ENCODE data around the gene TMPRSS4.
A peak's percentile ranks its signal among the peaks of the same experiment; 100 is the strongest.

Gene TMPRSS4

GRCh38 chr11:118143661-118144185, 66.8 kb downstream of the TMPRSS4 start:
- Mint-ChIP-seq H3K4me1 (peaks cover 11% of the 10 kb centered on the region), H3K4me3 (no peak overlapping the region), H3K27ac (no peak overlapping the region), H3K36me3 (no peaks in the 10 kb centered on the region), H3K9me3 (no peaks in the 10 kb centered on the region)
- ATAC-seq (no peak), DNase-seq (ENCODE audit: low spot score in 2 of 2) (no peak)

- peak overlapping the region; percentile 76 for H3K4me3 Mint-ChIP-seq
- ATAC-seq (no peak), DNase-seq (ENCODE audit: low spot score in 2 of 2) (no peak)
- no peaks in the 10 kb centered on the region for H3K9me3 Mint-ChIP-seq
- peak overlapping the region; percentile 11 for H3K27ac Mint-ChIP-seq
- H3K36me3 Mint-ChIP-seq, result no peaks in the 10 kb centered on the region
- peaks cover 11% of the 10 kb centered on the region for H3K4me1 Mint-ChIP-seq
Observed at GRCh38 chr11:118144301-118145268, 67.7 kb downstream of the TMPRSS4 start.

GRCh38 chr11:118145285-118146227, 68.7 kb downstream of the TMPRSS4 start:
- DNase-seq (ENCODE audit: low spot score in 2 of 2), result peak; percentile 86 to 94
- Mint-ChIP-seq H3K9me3 (no peaks in the 10 kb centered on the region), H3K4me3 (peak overlapping the region; percentile 76), H3K27ac (no peak overlapping the region), H3K36me3 (no peaks in the 10 kb centered on the region), H3K4me1 (peaks cover 11% of the 10 kb centered on the region)
- peak; percentile 94 for ATAC-seq

- H3K36me3 Mint-ChIP-seq, result no peaks in the 10 kb centered on the region
- H3K27ac Mint-ChIP-seq, result no peak overlapping the region
- ATAC-seq (no peak), DNase-seq (ENCODE audit: low spot score in 2 of 2) (no peak)
- H3K4me1 Mint-ChIP-seq, result peaks cover 11% of the 10 kb centered on the region
- H3K4me3 Mint-ChIP-seq, result peak overlapping the region; percentile 76
- no peaks in the 10 kb centered on the region for H3K9me3 Mint-ChIP-seq
Observed at GRCh38 chr11:118146554-118146953, 69.7 kb downstream of the TMPRSS4 start.

- Mint-ChIP-seq H3K4me1 (peaks cover 11% of the 10 kb centered on the region), H3K27ac (no peak overlapping the region), H3K4me3 (no peak overlapping the region), H3K36me3 (no peaks in the 10 kb centered on the region), H3K9me3 (no peaks in the 10 kb centered on the region)
- no peak for ATAC-seq
- DNase-seq (ENCODE audit: low spot score in 2 of 2), result no peak
Observed at GRCh38 chr11:118147502-118147901, 70.6 kb downstream of the TMPRSS4 start.

- Mint-ChIP-seq H3K9me3 (no peaks in the 10 kb centered on the region), H3K36me3 (no peaks in the 10 kb centered on the region), H3K4me1 (peaks cover 6% of the 10 kb centered on the region), H3K27ac (no peak overlapping the region), H3K4me3 (no peak overlapping the region)
- ATAC-seq (no peak), DNase-seq (ENCODE audit: low spot score in 2 of 2) (no peak)
Observed at GRCh38 chr11:118148240-118148639, 71.4 kb downstream of the TMPRSS4 start.

- ATAC-seq, result no peak
Observed at GRCh38 chr11:118148856-118149255, 72.0 kb downstream of the TMPRSS4 start.

GRCh38 chr11:118149493-118149892, 72.6 kb downstream of the TMPRSS4 start:
- no peaks in the 10 kb centered on the region for H3K36me3 Mint-ChIP-seq
- H3K4me1 Mint-ChIP-seq, result peaks cover 13% of the 10 kb centered on the region
- no peak overlapping the region for H3K27ac Mint-ChIP-seq
- H3K4me3 Mint-ChIP-seq, result no peak overlapping the region
- no peak for DNase-seq (ENCODE audit: low spot score in 2 of 2)
- no peaks in the 10 kb centered on the region for H3K9me3 Mint-ChIP-seq
- ATAC-seq, result no peak

More at GRCh38 chr11:118148856-118149255, 72.0 kb downstream of the TMPRSS4 start:
- no peak overlapping the region for H3K4me3 Mint-ChIP-seq
- no peak overlapping the region for H3K27ac Mint-ChIP-seq
- no peak for DNase-seq (ENCODE audit: low spot score in 2 of 2)
- no peaks in the 10 kb centered on the region for H3K9me3 Mint-ChIP-seq
- H3K36me3 Mint-ChIP-seq, result no peaks in the 10 kb centered on the region
- H3K4me1 Mint-ChIP-seq, result peaks cover 10% of the 10 kb centered on the region

- Mint-ChIP-seq H3K4me3 (no peak overlapping the region), H3K9me3 (no peaks in the 10 kb centered on the region), H3K36me3 (no peaks in the 10 kb centered on the region), H3K4me1 (peaks cover 16% of the 10 kb centered on the region), H3K27ac (no peak overlapping the region)
- ATAC-seq (no peak), DNase-seq (ENCODE audit: low spot score in 2 of 2) (no peak)
Observed at GRCh38 chr11:118151431-118151830, 74.6 kb downstream of the TMPRSS4 start.

GRCh38 chr11:118152020-118152551, 75.2 kb downstream of the TMPRSS4 start:
- H3K4me1 Mint-ChIP-seq, result peaks cover 21% of the 10 kb centered on the region
- peak overlapping the region; percentile 64 for H3K4me3 Mint-ChIP-seq
- DNase-seq (ENCODE audit: low spot score in 2 of 2) (no peak), ATAC-seq (no peak)
- H3K9me3 Mint-ChIP-seq, result no peaks in the 10 kb centered on the region
- no peaks in the 10 kb centered on the region for H3K36me3 Mint-ChIP-seq
- H3K27ac Mint-ChIP-seq, result no peak overlapping the region

- peak; percentile 39 for ATAC-seq
- Mint-ChIP-seq H3K4me3 (peak within 1 kb of the TSS; percentile 64), H3K4me1 (peaks cover 24% of the 10 kb centered on the region), H3K9me3 (no peaks in the 10 kb centered on the region), H3K36me3 (no peaks in the 10 kb centered on the region), H3K27ac (no peak within 1 kb of the TSS)
- no peak for DNase-seq (ENCODE audit: low spot score in 2 of 2)
Observed at GRCh38 chr11:118152552-118153471, 75.9 kb downstream of the TMPRSS4 start, which contains the start of gene SCN4B. Gene SCN4B (minus strand): TSS chr11:118152823. CDS start chr11:118152673, 150 bp downstream.

GRCh38 chr11:118153516-118153915, 76.6 kb downstream of the TMPRSS4 start:
- H3K27ac Mint-ChIP-seq, result no peak overlapping the region
- H3K4me3 Mint-ChIP-seq, result peak overlapping the region; percentile 64
- H3K4me1 Mint-ChIP-seq, result peaks cover 24% of the 10 kb centered on the region
- no peak for ATAC-seq
- DNase-seq (ENCODE audit: low spot score in 2 of 2), result no peak
- H3K9me3 Mint-ChIP-seq, result no peaks in the 10 kb centered on the region
- H3K36me3 Mint-ChIP-seq, result no peaks in the 10 kb centered on the region

- Mint-ChIP-seq H3K9me3 (no peaks in the 10 kb centered on the region), H3K4me1 (peaks cover 24% of the 10 kb centered on the region), H3K27ac (no peak overlapping the region), H3K36me3 (no peaks in the 10 kb centered on the region), H3K4me3 (peak overlapping the region; percentile 64)
- DNase-seq (ENCODE audit: low spot score in 2 of 2), result no peak
- no peak for ATAC-seq
Observed at GRCh38 chr11:118153976-118154375, 77.1 kb downstream of the TMPRSS4 start.

- Mint-ChIP-seq H3K27ac (no peak overlapping the region), H3K9me3 (no peaks in the 10 kb centered on the region), H3K36me3 (no peaks in the 10 kb centered on the region), H3K4me1 (peaks cover 24% of the 10 kb centered on the region), H3K4me3 (no peak overlapping the region)
- ATAC-seq, result no peak
- DNase-seq (ENCODE audit: low spot score in 2 of 2), result no peak
Observed at GRCh38 chr11:118154641-118155040, 77.8 kb downstream of the TMPRSS4 start.

Measured in stimulated activated effector memory CD8-positive, alpha-beta T cell treated with anti-CD3 and anti-CD28 coated beads, Interleukin-12 subunit alpha, Interleukin-12 subunit beta, amount 100 ng/mL, for 72 hours (primary cell).